DOHH2 (cell line): ENCODE measurements around the gene ZNF17.

ENCODE experiments used
- H3F3A ChIP-seq: fragments of 200-600 bp; sonication (generic), shearing (Covaris generic); 2 replicates; pipeline ENCODE4 v1.6.0; 2016; ENCODE audit warnings: antibody characterized with exemption, mild to moderate bottlenecking; ENCODE audit not compliant: control insufficient read depth, insufficient read depth
- H3K27ac ChIP-seq: fragments of 200-600 bp; sonication (generic); 2 replicates; pipeline ENCODE4 v1.5.1; 2014; ENCODE audit warnings: low read depth, mild to moderate bottlenecking, low read length, moderate library complexity
- H3K27me3 ChIP-seq: fragments of 200-600 bp; sonication (generic); 2 replicates; pipeline ENCODE4 v1.6.1; 2014; ENCODE audit warnings: mild to moderate bottlenecking, low read length, mixed read lengths; ENCODE audit not compliant: control insufficient read depth
- H3K36me3 ChIP-seq: fragments of 200-600 bp; sonication (generic); 2 replicates; pipeline ENCODE4 v1.6.1; 2014; ENCODE audit warnings: mild to moderate bottlenecking, low read length, moderate library complexity, mixed read lengths; ENCODE audit not compliant: control insufficient read depth
- H3K4me1 ChIP-seq: fragments of 200-600 bp; sonication (generic); 2 replicates; pipeline ENCODE4 v1.6.1; 2014; ENCODE audit warnings: mild to moderate bottlenecking, low read length, mixed read lengths; ENCODE audit not compliant: control insufficient read depth
- H3K4me2 ChIP-seq: fragments of 200-600 bp; sonication (generic); 2 replicates; pipeline ENCODE4 v1.6.0; 2014; ENCODE audit warnings: mild to moderate bottlenecking, low read length, moderate library complexity
- H3K4me3 ChIP-seq: fragments of 200-600 bp; sonication (generic); 2 replicates; pipeline ENCODE4 v1.5.1; 2014; ENCODE audit warnings: mild to moderate bottlenecking, low read length, mixed read lengths
- H3K79me2 ChIP-seq: fragments of 200-600 bp; sonication (generic); 2 replicates; pipeline ENCODE4 v1.6.1; 2014; ENCODE audit warnings: mild to moderate bottlenecking, low read length, mixed read lengths; ENCODE audit not compliant: control insufficient read depth
- H3K9me2 ChIP-seq: fragments of 200-600 bp; sonication (generic); replicated peaks from 2 replicates; pipeline ENCODE4 v1.6.1; 2014; ENCODE audit warnings: mild to moderate bottlenecking, low read length, mixed read lengths; ENCODE audit not compliant: control insufficient read depth
- H3K9me3 ChIP-seq: fragments of 200-600 bp; sonication (generic); 2 replicates; pipeline ENCODE4 v1.6.1; 2014; ENCODE audit warnings: antibody characterized with exemption, low read length, mixed read lengths; ENCODE audit not compliant: control insufficient read depth, insufficient read depth
- H4K20me1 ChIP-seq: fragments of 200-600 bp; sonication (generic); 2 replicates; pipeline ENCODE4 v1.6.0; 2014; ENCODE audit warnings: low read depth, mild to moderate bottlenecking, antibody characterized with exemption, low read length, moderate library complexity; ENCODE audit not compliant: control insufficient read depth, insufficient read depth
- EZH2phosphoT487 ChIP-seq: fragments of 200-600 bp; sonication (generic); IDR thresholded peaks from 2 replicates; pipeline ENCODE4 v1.6.1; 2017; ENCODE audit warnings: borderline replicate concordance, mild to moderate bottlenecking, antibody characterized with exemption, low read length, moderate library complexity, mixed read lengths
- TF ChIP-seq, protein P1 (sequence below): fragments of 200-600 bp; sonication (generic); IDR thresholded peaks from one replicate; pipeline ENCODE4 v1.5.1; 2014; ENCODE audit warnings: antibody characterized with exemption, mild to moderate bottlenecking, low read depth, low read length; ENCODE audit not compliant: poor library complexity, severe bottlenecking

The ZNF17 gene

DNA sequence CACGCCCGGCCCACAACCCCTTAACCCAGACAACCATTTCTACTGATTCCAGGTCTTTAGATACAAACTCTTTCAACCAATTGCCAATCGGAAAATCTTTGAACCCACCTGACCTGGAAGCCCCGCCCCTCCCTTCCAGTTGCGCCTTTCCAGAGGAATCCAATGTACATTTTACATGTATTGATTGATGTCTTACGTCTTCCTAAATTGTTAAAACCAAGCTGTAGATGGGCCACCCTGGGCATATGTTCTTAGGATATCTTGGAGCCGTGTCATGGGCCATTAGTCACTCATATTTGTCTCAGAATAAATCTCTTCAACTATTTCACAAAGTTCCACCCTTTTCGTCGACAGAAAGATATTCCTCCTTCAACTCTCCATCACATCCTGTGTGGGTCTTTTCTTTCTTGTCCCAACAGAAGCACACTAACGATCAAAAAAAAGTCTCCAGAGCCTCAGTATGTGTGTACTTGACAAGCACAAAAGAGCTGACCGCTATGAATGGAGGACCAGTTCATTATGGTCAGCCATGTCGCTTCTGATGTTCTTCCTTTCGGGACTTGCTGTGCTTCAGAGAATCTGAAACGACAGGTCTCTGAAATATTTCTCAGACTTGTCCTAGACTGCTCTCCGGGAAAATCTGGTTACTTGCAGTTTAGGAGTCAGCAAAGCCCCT, 23.6 kb downstream of the ZNF17 start:
- no peaks in the 10 kb centered on the region for H3K9me2 ChIP-seq
- peak overlapping the region; percentile 95 for H3K4me3 ChIP-seq
- peaks cover 16% of the 10 kb centered on the region for H3K4me1 ChIP-seq
- peak overlapping the region; percentile 92 for H3K4me2 ChIP-seq
- H3K79me2 ChIP-seq, result peaks cover 12% of the 10 kb centered on the region
- H3K27me3 ChIP-seq, result no peaks in the 10 kb centered on the region
- peaks cover 28% of the 10 kb centered on the region for H3K9me3 ChIP-seq
- H3K27ac ChIP-seq, result no peak overlapping the region
- H3K36me3 ChIP-seq, result peaks cover 8% of the 10 kb centered on the region; the same call in 1 of the 2 replicates
- H4K20me1 ChIP-seq, result no peaks in the 10 kb centered on the region
- H3F3A ChIP-seq, result no peaks in the 10 kb centered on the region
- TF ChIP-seq, protein P1, sequence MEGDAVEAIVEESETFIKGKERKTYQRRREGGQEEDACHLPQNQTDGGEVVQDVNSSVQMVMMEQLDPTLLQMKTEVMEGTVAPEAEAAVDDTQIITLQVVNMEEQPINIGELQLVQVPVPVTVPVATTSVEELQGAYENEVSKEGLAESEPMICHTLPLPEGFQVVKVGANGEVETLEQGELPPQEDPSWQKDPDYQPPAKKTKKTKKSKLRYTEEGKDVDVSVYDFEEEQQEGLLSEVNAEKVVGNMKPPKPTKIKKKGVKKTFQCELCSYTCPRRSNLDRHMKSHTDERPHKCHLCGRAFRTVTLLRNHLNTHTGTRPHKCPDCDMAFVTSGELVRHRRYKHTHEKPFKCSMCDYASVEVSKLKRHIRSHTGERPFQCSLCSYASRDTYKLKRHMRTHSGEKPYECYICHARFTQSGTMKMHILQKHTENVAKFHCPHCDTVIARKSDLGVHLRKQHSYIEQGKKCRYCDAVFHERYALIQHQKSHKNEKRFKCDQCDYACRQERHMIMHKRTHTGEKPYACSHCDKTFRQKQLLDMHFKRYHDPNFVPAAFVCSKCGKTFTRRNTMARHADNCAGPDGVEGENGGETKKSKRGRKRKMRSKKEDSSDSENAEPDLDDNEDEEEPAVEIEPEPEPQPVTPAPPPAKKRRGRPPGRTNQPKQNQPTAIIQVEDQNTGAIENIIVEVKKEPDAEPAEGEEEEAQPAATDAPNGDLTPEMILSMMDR, result no peak
- TF ChIP-seq EZH2phosphoT487, result no peak

DNA sequence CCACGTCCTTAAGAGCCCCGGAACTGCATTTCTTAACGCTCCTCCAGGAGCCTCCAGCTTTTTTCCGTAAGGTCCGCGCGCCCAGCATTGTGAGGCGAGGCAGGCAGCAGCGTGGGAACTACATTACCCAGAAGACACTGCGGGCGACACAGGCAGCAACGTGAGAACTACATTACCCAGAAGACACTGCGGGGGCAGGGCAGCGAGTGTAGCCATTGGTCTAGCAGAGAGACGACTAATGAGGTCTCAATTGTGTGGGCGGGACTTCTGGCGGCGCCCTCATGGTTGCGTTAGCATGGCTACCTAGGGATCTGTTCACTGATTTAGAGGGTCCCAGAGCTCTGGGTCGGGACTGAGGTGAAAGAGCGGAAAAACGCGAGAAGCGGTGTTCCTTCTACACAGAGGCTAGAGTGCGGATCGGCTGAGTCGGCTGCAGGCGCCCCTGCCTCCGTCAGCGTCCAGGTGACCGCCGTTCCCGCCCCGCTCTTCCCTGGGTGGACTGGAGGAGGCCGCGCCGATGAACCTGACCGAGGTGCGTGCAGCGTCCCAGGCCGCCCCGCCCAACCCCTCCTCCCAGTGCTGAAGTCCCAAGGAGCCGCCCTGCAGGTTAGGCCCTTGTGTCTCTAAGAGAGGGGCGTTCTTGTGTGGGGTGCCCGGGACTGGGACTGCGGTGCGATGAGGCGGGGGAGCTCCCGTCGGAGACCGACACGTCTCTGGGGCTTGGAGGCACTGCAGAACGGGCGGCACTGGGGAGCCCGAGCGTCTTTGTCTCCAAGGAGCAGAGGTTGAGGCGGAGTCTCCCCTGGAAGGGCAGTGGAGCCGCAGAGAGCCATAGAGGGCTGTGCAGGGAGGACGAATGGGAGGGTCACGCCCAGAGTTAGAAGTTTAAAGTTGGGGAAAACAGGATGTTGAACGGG, 24.4 kb downstream of the ZNF17 start, which contains the start of gene ZNF749:
Gene ZNF749, plus strand, starts transcription at position 264 of the 917 bp plus-strand sequence. Its CDS starts 254 bp downstream, at position 518.
- Histone ChIP-seq H3K27ac (no peak within 1 kb of the TSS), H3K79me2 (peaks cover 12% of the 10 kb centered on the region), H3F3A (no peaks in the 10 kb centered on the region), H3K9me3 (peaks cover 28% of the 10 kb centered on the region), H3K9me2 (no peaks in the 10 kb centered on the region), H3K4me3 (peak within 1 kb of the TSS; percentile 95), H3K36me3 (peaks cover 8% of the 10 kb centered on the region; the same call in 1 of the 2 replicates), H3K4me1 (peaks cover 16% of the 10 kb centered on the region), H4K20me1 (no peaks in the 10 kb centered on the region), H3K4me2 (peak within 1 kb of the TSS; percentile 92), H3K27me3 (no peaks in the 10 kb centered on the region)
- TF ChIP-seq EZH2phosphoT487, result no peak
- TF ChIP-seq, protein P1, result no peak

DNA sequence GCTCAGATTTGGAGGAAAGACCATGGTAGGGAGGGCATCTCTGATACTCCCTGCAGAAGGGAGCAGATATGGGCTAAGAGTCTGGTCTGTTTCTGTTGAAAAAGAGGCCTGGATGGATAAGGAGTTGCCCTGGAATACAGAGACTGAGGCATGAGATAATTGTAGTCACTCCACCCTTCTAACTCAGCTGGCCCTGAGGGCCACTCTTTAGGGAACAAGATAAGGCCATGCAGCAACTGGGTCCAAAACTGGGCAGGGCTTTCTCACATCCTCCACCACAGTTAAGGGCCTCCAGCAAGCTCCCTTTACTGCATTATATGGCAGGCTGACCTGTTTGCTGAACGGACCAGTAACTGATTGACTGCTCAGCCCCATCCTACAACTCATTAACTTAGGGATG, 25.5 kb downstream of the ZNF17 start:
- H3F3A ChIP-seq, result no peaks in the 10 kb centered on the region
- H3K9me3 ChIP-seq, result peaks cover 28% of the 10 kb centered on the region
- H3K9me2 ChIP-seq, result no peaks in the 10 kb centered on the region
- no peaks in the 10 kb centered on the region for H3K27me3 ChIP-seq
- peaks cover 12% of the 10 kb centered on the region for H3K79me2 ChIP-seq
- H3K4me3 ChIP-seq, result peak overlapping the region; percentile 95
- H3K4me1 ChIP-seq, result peaks cover 16% of the 10 kb centered on the region
- no peak for TF ChIP-seq EZH2phosphoT487
- TF ChIP-seq, protein P1, result no peak
- H3K36me3 ChIP-seq, result peaks cover 8% of the 10 kb centered on the region; the same call in 1 of the 2 replicates
- no peaks in the 10 kb centered on the region for H4K20me1 ChIP-seq
- H3K4me2 ChIP-seq, result peak overlapping the region; percentile 92
- H3K27ac ChIP-seq, result no peak overlapping the region
